Aorta (tissue), 5 donors: ENCODE measurements around the gene NFKB2. TPM values are rescaled to one million over a fixed set of nuclear protein-coding genes. Genes with fewer than 3 reads are reported as not detected.

Experiments
- ATAC-seq: fragments of 200-7000 bp; cut with Tn5 transposase; one replicate; pipeline ENCODE4 v1.9.1; 2022; ENCODE audit warnings: moderate library complexity; ENCODE audit not compliant: low FRiP score
- DNase-seq, 2 donors: peaks; one replicate each; pipeline ENCODE4 v3.0.0-alpha.2; 2020
- H3K27ac ChIP-seq, 2 donors: one replicate each; pipeline ENCODE4 v1.5.1; 2013; ENCODE audit warnings: low read length in 2 of 2, mild to moderate bottlenecking in 2 of 2, moderate library complexity in 2 of 2, control low read depth in 1 of 2, inconsistent platforms in 1 of 2, low read depth in 1 of 2
- H3K27me3 ChIP-seq, 2 donors: one replicate each; pipeline ENCODE4 v1.6.1; 2013; ENCODE audit warnings: control low read depth in 1 of 2, low read length in 1 of 2, mild to moderate bottlenecking in 1 of 2, moderate library complexity in 1 of 2; ENCODE audit not compliant: insufficient read depth in 2 of 2, control insufficient read depth in 1 of 2
- H3K36me3 ChIP-seq, 2 donors: one replicate each; pipeline ENCODE4 v1.6.1; 2013; ENCODE audit warnings: control low read depth in 1 of 2, low read length in 1 of 2, mild to moderate bottlenecking in 1 of 2; ENCODE audit not compliant: insufficient read depth in 2 of 2, control insufficient read depth in 1 of 2
- H3K4me1 ChIP-seq, 2 donors: one replicate each; pipeline ENCODE4 v1.6.1; 2013; ENCODE audit warnings: low read length in 2 of 2, control low read depth in 1 of 2, mild to moderate bottlenecking in 1 of 2, moderate library complexity in 1 of 2; ENCODE audit not compliant: insufficient read depth in 2 of 2, control insufficient read depth in 1 of 2
- H3K4me3 ChIP-seq, 2 donors: one replicate each; pipeline ENCODE4 v1.5.1; 2013; ENCODE audit warnings: low read length in 2 of 2, control low read depth in 1 of 2, mild to moderate bottlenecking in 1 of 2
- H3K9me3 ChIP-seq: one replicate; pipeline ENCODE4 v1.6.1; 2013; ENCODE audit warnings: mild to moderate bottlenecking, low read length; ENCODE audit not compliant: control insufficient read depth
- WGBS, 2 donors: extraction: QIAGEN DNeasy Blood & Tissue Kit; methylation state at CpG; one replicate each; pipeline ENCODE4 v1.1.7; 2013; 5-methylcytosine and 5-hydroxymethylcytosine counted together
- intact Hi-C, 2 donors: fragments of 100-400 bp; cut with DNase I; formaldehyde crosslinking; loops; one replicate each; pipeline versions ENCODE4 v1.14.2 to v1.15.0; 2022
- long read RNA-seq, 2 donors: library from polyadenylated mRNA; unstranded; transcript quantifications; one replicate each; pipeline ENCODE4 v2.0.0, GENCODE V29; 2020 to 2021
- polyA plus RNA-seq, 2 donors: library from polyadenylated mRNA; stranded (reverse); fragments of 200-250 nt; gene quantifications; one replicate each; pipeline ENCODE4 v1.2.3, GENCODE V29; 2013
- total RNA-seq, 2 donors: library from RNA; stranded (reverse); fragmentation: NEBNext Ultra II Directional; extraction: Animal tissue kit (Norgen Biotek cat#: 25700); gene quantifications; one replicate each; pipeline ENCODE4 v1.2.1, GENCODE V29; 2021
- donor health status: healthy with polysubstance abuse.
- donor health status: Bipolar disorder and iron deficiency.
- donor health status: DM: no; HTN: no; CAD: no.
- donor health status: DM: no; HTN: no; CAD: no.
- donor health status: DM: yes; HTN: yes; CAD: no.

Gene NFKB2
- total RNA-seq (10 to 100 TPM; 48.4 to 63.3 TPM), polyA plus RNA-seq (10 to 100 TPM in 1 of 2 donors, 1 to 10 TPM in 1; 9.8 to 43.4 TPM)
- long read RNA-seq, donor 1, partial matches to known transcripts, result 11 of 13 reads
- long read RNA-seq, donor 1, other reads (novel, unspliced or antisense), result 2 of 13 reads
- long read RNA-seq, donor 2, transcript NFKB2-204 (23 exons, 3,416 nt), result major isoform, 5 of 33 reads
- long read RNA-seq, donor 2, partial matches to known transcripts, result 9 of 33 reads
- long read RNA-seq, donor 2, other reads (novel, unspliced or antisense), result 18 of 33 reads

GRCh38 chr10:102395400-102396316, at the start of gene NFKB2:
TSS of gene NFKB2 (plus strand) at chr10:102395705. CDS start at chr10:102395960, 255 bp downstream.
- H3K36me3 ChIP-seq, result no peaks in the 10 kb centered on the region
- H3K27me3 ChIP-seq, result no peaks in the 10 kb centered on the region
- intact Hi-C loops, result loop anchor here (1.0 to 10.0 kb wide), 5 partner anchors 25 to 241 kb away; partner anchors contain the start of genes ACTR1A (in 1 of the 2), ELOVL3 (in 1 of the 2), FBXL15 (in 1 of the 2) and NOLC1 (in 1 of the 2)
- H3K9me3 ChIP-seq, result no peaks in the 10 kb centered on the region
- ATAC-seq (peak; percentile 89), DNase-seq (peak; percentile 93 to 96)
- H3K27ac ChIP-seq, result peak within 1 kb of the TSS; percentile 51 to 64
- H3K4me1 ChIP-seq, result no peaks in the 10 kb centered on the region
- peak within 1 kb of the TSS; percentile 32 to 35 for H3K4me3 ChIP-seq
- 0 to 1% methylated on average over 36 to 42 of the region's 42 CpGs for WGBS, 2 donors

DNA sequence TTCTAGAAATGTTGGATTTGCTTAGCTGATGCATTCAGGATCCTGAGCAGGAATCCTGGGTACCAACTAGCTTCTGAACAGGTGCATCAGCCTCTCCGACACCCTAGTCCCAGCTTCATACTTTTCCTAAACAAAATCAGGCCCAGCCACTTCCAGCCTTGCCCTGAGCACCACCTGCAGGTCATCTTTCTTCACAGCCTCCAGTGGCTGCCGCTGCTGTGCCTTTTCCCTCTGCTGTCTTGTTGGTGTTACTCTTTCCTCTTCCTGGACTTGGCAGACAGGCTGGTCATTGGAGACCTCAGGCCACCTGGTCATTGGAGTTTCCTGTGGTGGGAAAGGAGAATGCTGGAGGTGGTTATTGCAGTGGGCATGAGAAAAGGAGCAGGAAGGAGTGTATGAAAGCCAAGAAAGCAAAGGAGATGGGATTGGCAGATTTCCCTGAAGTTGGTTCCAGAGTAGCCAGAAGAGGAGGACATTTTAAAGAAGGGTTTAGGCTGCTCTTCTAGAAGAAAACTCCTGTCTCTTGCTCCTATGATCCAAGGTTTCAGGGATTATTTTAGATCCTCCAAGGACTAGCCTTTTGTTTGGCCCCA, 48.2 kb upstream of the NFKB2 start:
- H3K27ac ChIP-seq, result no peak overlapping the region
- H3K9me3 ChIP-seq, result no peaks in the 10 kb centered on the region
- WGBS, 2 donors, result 62 to 69% methylated on average over 2 of the region's 2 CpGs
- no peaks in the 10 kb centered on the region for H3K27me3 ChIP-seq
- H3K36me3 ChIP-seq, result no peaks in the 10 kb centered on the region
- peak in 1 of 2 donors; percentile 76 for DNase-seq
- H3K4me1 ChIP-seq, result no peaks in the 10 kb centered on the region
- ATAC-seq, result no peak
- no peak overlapping the region for H3K4me3 ChIP-seq
- intact Hi-C loops, result loop anchor here in 1 of 2 donors (1.0 kb wide), 1 partner anchor 118 kb away; no protein-coding TSS in a partner anchor

GRCh38 chr10:102352066-102352715, 43.3 kb upstream of the NFKB2 start:
- Histone ChIP-seq H3K27me3 (no peaks in the 10 kb centered on the region), H3K9me3 (no peaks in the 10 kb centered on the region), H3K4me1 (no peaks in the 10 kb centered on the region), H3K27ac (no peak overlapping the region), H3K36me3 (peaks cover 6 to 7% of the 10 kb centered on the region in 2 donors), H3K4me3 (no peak overlapping the region)
- WGBS, 2 donors, result 71 to 77% methylated on average over 7 of the region's 7 CpGs
- intact Hi-C loops, result loop anchor here in 1 of 2 donors (2.0 to 10.0 kb wide), 2 partner anchors 123 to 187 kb away; no protein-coding TSS in a partner anchor
- DNase-seq, result peak; percentile 60 to 80
- peak; percentile 76 for ATAC-seq

- WGBS, 2 donors, result 67 to 69% methylated on average over 3 of the region's 3 CpGs
- Histone ChIP-seq H3K27ac (no peak overlapping the region), H3K36me3 (peaks cover 15 to 17% of the 10 kb centered on the region in 2 donors), H3K9me3 (no peaks in the 10 kb centered on the region), H3K4me1 (no peaks in the 10 kb centered on the region), H3K27me3 (no peaks in the 10 kb centered on the region), H3K4me3 (no peak overlapping the region)
- ATAC-seq (no peak), DNase-seq (no peak)
- intact Hi-C loops, result loop anchor here in 1 of 2 donors (10.0 kb wide), 1 partner anchor 190 kb away; no protein-coding TSS in a partner anchor
These were observed 41.1 kb upstream of the NFKB2 start for GRCh38 chr10:102354451-102354850.

GRCh38 chr10:102358712-102359382, 36.7 kb upstream of the NFKB2 start:
- peaks cover 18 to 25% of the 10 kb centered on the region in 2 donors for H3K36me3 ChIP-seq
- H3K27ac ChIP-seq, result no peak overlapping the region
- no peaks in the 10 kb centered on the region for H3K9me3 ChIP-seq
- 91 to 92% methylated on average over 4 of the region's 4 CpGs for WGBS, 2 donors
- no peak overlapping the region for H3K4me3 ChIP-seq
- DNase-seq, result no peak
- H3K4me1 ChIP-seq, result no peaks in the 10 kb centered on the region
- no peak for ATAC-seq
- H3K27me3 ChIP-seq, result no peaks in the 10 kb centered on the region
- intact Hi-C loops, result loop anchor here in 1 of 2 donors (10.0 kb wide), 1 partner anchor 194 kb away; no protein-coding TSS in a partner anchor

GRCh38 chr10:102367441-102367840, 28.1 kb upstream of the NFKB2 start:
- intact Hi-C loops, result no loop called here

DNA sequence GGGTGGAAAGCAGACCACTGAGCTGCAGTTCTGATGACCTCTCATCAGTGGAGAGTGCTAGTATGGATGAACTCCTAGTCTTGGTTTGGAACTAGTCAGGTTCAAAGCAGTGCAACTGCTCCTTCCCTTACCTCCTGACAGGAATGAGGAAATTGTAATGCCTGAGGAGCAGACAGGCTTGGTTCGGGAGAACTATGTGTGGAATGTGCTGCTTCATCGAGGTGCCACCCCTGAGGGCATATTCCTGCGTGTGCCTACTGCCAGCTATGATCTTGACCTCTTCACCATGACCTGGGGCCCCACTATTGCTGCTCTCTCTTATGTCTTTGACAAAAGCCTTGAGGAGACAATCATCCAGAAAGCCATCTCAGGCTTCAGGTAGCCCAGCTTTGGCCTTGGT, 27.4 kb upstream of the NFKB2 start:
- Histone ChIP-seq H3K27ac (no peak overlapping the region), H3K4me1 (no peaks in the 10 kb centered on the region), H3K4me3 (no peak overlapping the region), H3K9me3 (peaks cover 3% of the 10 kb centered on the region), H3K27me3 (no peaks in the 10 kb centered on the region), H3K36me3 (peaks cover 25 to 40% of the 10 kb centered on the region in 2 donors)
- intact Hi-C loops, result no loop called here
- DNase-seq (no peak), ATAC-seq (no peak)
- 72 to 76% methylated on average over 3 of the region's 3 CpGs for WGBS, 2 donors

More at GRCh38 chr10:102367441-102367840, 28.1 kb upstream of the NFKB2 start:
- DNase-seq, result no peak
- no peaks in the 10 kb centered on the region for H3K27me3 ChIP-seq
- no peak overlapping the region for H3K27ac ChIP-seq
- H3K4me3 ChIP-seq, result no peak overlapping the region
- no peak for ATAC-seq
- no peaks in the 10 kb centered on the region for H3K4me1 ChIP-seq
- peaks cover 3% of the 10 kb centered on the region for H3K9me3 ChIP-seq
- 96 to 100% methylated on average over 1 of the region's 1 CpG for WGBS, 2 donors
- H3K36me3 ChIP-seq, result peaks cover 25 to 41% of the 10 kb centered on the region in 2 donors
